PFSK-1 (cell line): ENCODE data around the gene LRRC47.

Source experiments
- FOXP2 ChIP-seq: optimal IDR thresholded peaks from 2 replicates; pipeline ENCODE3; 2011; ENCODE audit warnings: borderline replicate concordance, control low read depth, inconsistent platforms; ENCODE audit not compliant: insufficient read depth; ENCODE audit errors: extremely low read length, extremely low read depth
- POLR2AphosphoS5 ChIP-seq: IDR thresholded peaks from 2 replicates; pipeline ENCODE4 v1.6.1; 2012; ENCODE audit warnings: low read depth, mild to moderate bottlenecking, control low read depth, low read length, moderate library complexity
- SIN3A ChIP-seq: IDR thresholded peaks from 2 replicates; pipeline ENCODE4 v1.6.1; 2012; ENCODE audit warnings: mild to moderate bottlenecking, low read length, moderate library complexity, borderline replicate concordance; ENCODE audit not compliant: insufficient read depth
- TAF1 ChIP-seq: IDR thresholded peaks from 2 replicates; pipeline ENCODE4 v1.6.1; 2012; ENCODE audit warnings: low read length, control low read depth, borderline replicate concordance; ENCODE audit not compliant: insufficient read depth
- TF ChIP-seq, protein P1 (sequence below), 2 experiments: IDR thresholded peaks; 2 replicates each; pipeline versions ENCODE4 v1.6.1 to v1.8.0; 2011 to 2012; ENCODE audit warnings: low read depth in 2 of 2, low read length in 2 of 2, control low read depth in 1 of 2, inconsistent platforms in 1 of 2, mild to moderate bottlenecking in 1 of 2, moderate library complexity in 1 of 2; ENCODE audit not compliant: insufficient read depth in 1 of 2

The LRRC47 gene

DNA sequence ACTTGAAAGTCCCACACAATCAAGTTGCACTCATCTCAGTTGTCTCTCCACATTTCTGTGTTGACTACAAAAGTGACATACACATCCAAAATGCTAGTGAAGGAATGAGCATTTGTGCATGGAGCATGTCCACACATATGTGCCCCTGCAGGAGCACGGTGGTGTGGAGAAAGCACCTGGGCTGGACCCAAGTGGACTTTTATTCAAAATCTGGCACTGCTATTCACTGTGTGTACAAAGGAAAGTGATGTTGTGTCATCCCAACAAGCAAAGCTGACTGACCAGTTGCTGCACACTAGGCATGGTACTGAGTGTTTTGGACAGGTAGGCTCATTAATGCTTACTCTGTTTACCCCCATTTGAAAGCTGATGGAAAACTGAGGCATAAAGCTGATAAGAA is 41.4 kb upstream of the LRRC47 start:
- TF ChIP-seq SIN3A (no peak), FOXP2 (no peak), TAF1 (no peak), POLR2AphosphoS5 (no peak)
- TF ChIP-seq, protein P1, sequence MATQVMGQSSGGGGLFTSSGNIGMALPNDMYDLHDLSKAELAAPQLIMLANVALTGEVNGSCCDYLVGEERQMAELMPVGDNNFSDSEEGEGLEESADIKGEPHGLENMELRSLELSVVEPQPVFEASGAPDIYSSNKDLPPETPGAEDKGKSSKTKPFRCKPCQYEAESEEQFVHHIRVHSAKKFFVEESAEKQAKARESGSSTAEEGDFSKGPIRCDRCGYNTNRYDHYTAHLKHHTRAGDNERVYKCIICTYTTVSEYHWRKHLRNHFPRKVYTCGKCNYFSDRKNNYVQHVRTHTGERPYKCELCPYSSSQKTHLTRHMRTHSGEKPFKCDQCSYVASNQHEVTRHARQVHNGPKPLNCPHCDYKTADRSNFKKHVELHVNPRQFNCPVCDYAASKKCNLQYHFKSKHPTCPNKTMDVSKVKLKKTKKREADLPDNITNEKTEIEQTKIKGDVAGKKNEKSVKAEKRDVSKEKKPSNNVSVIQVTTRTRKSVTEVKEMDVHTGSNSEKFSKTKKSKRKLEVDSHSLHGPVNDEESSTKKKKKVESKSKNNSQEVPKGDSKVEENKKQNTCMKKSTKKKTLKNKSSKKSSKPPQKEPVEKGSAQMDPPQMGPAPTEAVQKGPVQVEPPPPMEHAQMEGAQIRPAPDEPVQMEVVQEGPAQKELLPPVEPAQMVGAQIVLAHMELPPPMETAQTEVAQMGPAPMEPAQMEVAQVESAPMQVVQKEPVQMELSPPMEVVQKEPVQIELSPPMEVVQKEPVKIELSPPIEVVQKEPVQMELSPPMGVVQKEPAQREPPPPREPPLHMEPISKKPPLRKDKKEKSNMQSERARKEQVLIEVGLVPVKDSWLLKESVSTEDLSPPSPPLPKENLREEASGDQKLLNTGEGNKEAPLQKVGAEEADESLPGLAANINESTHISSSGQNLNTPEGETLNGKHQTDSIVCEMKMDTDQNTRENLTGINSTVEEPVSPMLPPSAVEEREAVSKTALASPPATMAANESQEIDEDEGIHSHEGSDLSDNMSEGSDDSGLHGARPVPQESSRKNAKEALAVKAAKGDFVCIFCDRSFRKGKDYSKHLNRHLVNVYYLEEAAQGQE (IDR thresholded peaks at IDR 0.05; ENCODE audit: insufficient read depth in 1 of 2, low read depth in 2 of 2, low read length in 2 of 2), result no peak

DNA sequence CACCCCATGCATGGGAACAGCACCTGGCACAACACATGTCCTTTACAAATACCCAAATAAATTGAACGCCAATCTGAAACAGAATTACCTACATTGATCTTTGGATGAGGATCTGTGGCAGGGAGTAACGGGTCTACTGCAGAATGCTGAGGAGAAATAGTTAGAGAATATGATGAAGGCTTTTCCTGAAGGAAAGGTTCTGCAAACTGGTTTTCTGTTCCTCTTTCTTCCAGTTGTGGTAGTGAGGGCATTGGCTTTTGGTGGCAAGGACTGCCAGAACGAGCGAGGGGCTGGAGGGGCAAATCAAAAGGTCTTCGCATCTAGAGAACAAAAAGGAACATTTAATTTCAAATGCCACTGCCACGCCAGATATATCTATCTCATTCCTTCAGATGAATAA is 40.9 kb upstream of the LRRC47 start:
- TF ChIP-seq TAF1 (no peak), SIN3A (no peak), POLR2AphosphoS5 (no peak), FOXP2 (no peak)
- TF ChIP-seq, protein P1 (IDR thresholded peaks at IDR 0.05; ENCODE audit: insufficient read depth in 1 of 2, low read depth in 2 of 2, low read length in 2 of 2), result no peak

DNA sequence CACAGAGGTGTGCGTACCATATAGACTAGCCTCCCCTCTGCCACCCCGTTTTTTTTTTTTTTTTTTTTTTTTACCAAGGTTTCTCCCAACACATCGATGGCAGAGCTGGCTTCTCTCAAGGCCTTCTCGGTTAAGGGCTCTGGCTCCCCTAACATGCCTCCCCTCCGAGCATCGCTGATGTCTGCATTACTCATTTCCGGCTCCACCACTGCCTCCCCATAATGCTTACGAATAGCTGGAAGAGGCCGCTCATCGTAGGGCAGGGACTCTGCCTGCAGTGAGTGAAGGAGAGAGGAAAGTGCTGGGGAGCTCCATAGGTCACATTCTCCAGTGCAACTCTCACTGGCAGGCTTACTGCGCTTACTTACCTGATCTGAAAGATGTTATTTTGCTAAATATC is 40.1 kb upstream of the LRRC47 start:
- TF ChIP-seq FOXP2 (no peak), TAF1 (no peak), SIN3A (no peak), POLR2AphosphoS5 (no peak)
- TF ChIP-seq, protein P1 (IDR thresholded peaks at IDR 0.05; ENCODE audit: insufficient read depth in 1 of 2, low read depth in 2 of 2, low read length in 2 of 2), result no peak

DNA sequence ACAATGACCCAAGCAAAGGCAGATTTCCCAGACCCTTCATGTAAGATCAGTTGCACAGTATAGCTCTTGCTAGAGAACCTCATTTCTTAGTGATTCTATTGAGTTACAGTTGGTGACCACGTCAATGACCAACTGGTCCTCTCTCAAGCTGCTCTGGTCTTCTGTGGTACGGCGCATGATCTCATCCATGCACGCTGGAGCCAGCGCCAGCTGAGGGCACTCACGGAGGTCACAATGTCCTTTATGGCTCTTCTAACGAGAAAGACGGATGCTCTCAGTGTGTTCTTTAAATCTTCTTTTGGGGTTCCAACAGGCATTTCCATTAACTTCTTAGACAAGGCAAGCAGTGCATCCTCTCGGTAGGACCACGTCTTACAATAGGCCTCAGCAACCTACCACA is 38.4 kb upstream of the LRRC47 start:
- TF ChIP-seq TAF1, result no peak
- TF ChIP-seq, protein P1 (IDR thresholded peaks at IDR 0.05; ENCODE audit: insufficient read depth in 1 of 2, low read depth in 2 of 2, low read length in 2 of 2), result no peak
- no peak for TF ChIP-seq FOXP2
- TF ChIP-seq SIN3A, result no peak
- TF ChIP-seq POLR2AphosphoS5, result no peak

DNA sequence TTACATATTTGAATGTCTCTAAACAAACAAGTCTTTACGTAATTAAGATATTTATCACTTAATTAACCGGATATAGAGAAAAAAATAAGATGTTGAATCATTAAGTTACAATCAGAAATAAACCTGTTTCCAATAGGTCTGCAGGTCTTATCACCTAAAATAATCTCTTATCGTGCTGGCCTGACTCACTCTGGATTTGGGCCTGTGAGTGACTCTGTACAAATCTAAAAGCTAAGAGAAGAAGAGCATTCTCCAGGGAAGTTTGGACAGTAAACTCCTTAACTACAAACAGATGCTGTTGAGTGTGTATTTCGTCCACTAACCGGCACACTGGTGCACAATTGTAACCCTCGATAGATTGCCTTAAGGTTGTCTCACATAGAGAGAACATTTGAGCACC is 35.4 kb upstream of the LRRC47 start:
- TF ChIP-seq POLR2AphosphoS5 (no peak), FOXP2 (no peak), TAF1 (no peak), SIN3A (no peak)
- TF ChIP-seq, protein P1 (IDR thresholded peaks at IDR 0.05; ENCODE audit: insufficient read depth in 1 of 2, low read depth in 2 of 2, low read length in 2 of 2), result no peak
